HUES6 (cell line): ENCODE results near the gene PLP2.
"Not testable (repeated sequence)": the region's sequence is repeated elsewhere in the genome, so short reads cannot be mapped to it uniquely, and the experiment has no call there.

Experiments used
- H3K27ac ChIP-seq: 2 replicates; pipeline ENCODE4 v1.7.0; 2013; ENCODE audit warnings: low read depth, mild to moderate bottlenecking, low read length, inconsistent platforms
- H3K27me3 ChIP-seq: 2 replicates; pipeline ENCODE4 v1.6.1; 2013; ENCODE audit warnings: low read length; ENCODE audit not compliant: control insufficient read depth, insufficient read depth
- H3K36me3 ChIP-seq: 2 replicates; pipeline ENCODE4 v1.6.1; 2013; ENCODE audit warnings: low read length; ENCODE audit not compliant: control insufficient read depth, insufficient read depth
- H3K4me1 ChIP-seq: 2 replicates; pipeline ENCODE4 v1.6.1; 2013; ENCODE audit warnings: low read length; ENCODE audit not compliant: control insufficient read depth, insufficient read depth
- H3K4me3 ChIP-seq: 2 replicates; pipeline ENCODE4 v1.5.1; 2013; ENCODE audit warnings: low read depth, low read length
- H3K9ac ChIP-seq: one replicate; pipeline ENCODE4 v1.6.1; 2013; ENCODE audit warnings: mild to moderate bottlenecking, low read length
- H3K9me3 ChIP-seq: 2 replicates; pipeline ENCODE4 v1.6.1; 2013; ENCODE audit warnings: low read depth, low read length; ENCODE audit not compliant: control insufficient read depth, insufficient read depth

PLP2 gene

DNA sequence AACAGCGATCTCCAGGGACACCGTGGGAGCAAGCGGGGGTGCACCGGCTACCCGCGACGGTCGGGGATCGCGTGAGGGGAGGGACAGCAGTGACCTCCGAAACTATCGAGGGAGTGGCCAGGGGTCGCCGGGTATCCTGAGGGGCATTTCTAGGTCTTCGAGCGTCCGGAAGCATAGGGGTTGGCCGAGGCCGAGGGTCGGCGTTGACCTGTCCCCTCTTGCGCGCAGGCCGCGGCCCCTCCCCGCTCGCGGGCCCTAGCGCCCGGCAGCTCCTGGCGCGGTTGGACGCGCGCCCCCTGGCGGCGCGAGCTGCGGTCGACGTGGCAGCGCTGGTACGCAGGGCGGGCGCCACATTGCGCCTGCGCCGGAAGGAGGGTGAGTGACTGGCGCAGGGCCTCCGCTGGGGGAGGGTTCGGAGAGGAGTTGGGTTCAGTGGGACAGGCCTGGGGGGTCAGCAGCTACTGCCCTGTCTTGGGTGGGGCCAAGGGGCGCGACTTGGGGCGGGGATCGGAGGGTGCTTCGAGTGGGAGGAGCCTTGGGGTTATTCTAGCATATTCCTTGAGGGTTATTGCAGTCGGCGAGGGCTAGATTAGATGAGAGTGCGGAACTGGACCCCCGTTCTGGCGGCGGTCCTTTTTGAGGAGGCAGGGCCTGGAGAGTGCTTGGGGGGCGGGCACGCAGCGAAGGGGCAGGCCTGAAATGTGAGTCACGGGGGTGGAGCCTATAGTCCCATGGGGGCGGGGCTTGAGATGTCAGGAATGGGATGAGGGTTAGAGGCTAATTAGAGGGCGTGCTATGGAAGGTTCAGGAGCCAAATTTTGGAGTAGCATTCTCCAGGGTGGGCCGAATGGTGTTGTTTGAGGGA, 7.9 kb upstream of the PLP2 start:
- Histone ChIP-seq H3K4me1 (peaks cover 17% of the 10 kb centered on the region; the same call in 1 of the 2 replicates), H3K27me3 (peaks cover 34% of the 10 kb centered on the region), H3K4me3 (peak overlapping the region; percentile 59), H3K27ac (0 out of 2 replicates have a peak overlapping the region, but pooled peaks have one; percentile 42), H3K36me3 (no peaks in the 10 kb centered on the region), H3K9me3 (peaks cover 15% of the 10 kb centered on the region; the same call in 1 of the 2 replicates), H3K9ac (peak overlapping the region; percentile 65)

DNA sequence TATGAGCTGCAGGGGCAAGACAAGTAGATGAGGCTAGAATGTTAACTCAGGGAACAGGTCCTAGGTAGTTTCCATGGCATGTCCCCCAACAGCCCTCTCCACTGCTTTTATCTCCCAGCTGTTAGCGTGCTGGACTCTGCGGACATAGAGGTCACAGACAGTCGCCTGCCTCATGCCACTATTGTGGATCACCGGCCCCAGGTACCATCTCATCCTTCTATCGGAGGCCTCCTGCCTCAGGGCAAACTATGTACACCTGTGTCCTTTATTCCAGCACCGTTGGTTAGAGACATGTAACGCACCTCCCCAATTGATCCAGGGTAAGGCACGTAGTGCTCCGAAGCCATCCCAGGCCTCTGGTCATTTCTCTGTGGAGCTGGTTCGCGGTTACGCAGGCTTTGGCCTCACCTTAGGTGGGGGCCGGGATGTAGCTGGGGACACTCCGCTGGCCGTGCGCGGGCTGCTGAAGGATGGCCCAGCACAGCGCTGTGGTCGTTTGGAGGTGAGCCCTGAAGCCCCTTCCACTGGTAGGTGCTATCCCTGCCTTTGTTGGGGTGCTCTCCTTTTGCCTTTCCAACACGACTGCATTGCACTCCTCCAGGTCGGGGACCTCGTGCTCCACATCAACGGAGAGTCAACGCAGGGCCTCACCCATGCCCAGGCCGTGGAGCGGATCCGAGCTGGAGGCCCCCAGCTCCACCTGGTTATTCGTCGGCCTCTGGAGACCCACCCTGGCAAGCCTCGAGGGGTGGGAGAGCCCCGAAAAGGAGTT, 6.9 kb upstream of the PLP2 start:
- Histone ChIP-seq H3K36me3 (no peaks in the 10 kb centered on the region), H3K9ac (no peak overlapping the region)

DNA sequence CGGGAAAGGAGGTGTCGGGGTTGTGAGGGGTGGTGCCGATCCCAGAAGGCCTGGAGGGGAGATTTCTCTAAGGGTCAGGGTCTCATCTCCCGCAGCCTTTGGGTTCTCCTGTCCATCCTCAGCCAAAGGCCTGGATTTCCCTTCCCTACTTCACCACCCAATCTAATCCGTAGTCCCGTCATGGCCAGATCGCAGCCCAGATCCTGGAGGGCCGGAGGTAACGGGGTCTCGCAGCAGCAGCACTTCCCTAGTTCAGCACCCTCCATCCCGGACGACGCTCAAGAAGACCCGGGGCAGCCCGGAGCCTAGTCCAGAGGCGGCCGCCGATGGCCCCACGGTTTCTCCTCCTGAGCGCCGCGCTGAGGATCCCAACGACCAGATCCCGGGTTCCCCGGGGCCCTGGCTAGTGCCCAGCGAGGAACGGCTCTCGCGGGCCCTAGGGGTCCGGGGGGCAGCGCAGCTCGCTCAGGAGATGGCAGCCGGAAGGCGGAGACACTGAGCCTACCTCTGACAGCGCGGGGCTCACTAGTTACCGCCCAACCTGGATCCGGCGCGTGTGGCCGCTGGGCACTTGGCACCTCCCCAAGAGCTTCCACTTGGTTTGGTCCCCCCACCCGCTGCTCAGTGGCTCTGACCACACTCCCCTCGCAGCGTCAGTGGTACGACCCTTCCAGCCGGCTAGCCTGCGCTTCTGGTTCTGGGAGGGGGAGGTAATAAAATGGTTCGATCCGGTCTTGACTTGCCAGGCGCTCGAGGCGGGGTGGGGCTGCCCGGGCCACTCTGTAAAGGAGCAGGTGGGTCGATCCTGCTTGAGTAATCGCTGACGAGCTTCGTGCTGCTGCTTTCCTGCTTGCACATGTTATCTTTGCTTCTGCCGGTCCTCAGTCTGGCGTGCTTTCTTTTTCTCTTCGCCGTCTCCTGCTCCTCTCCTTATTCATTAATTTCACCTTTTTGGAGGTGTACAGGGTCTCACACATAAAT, 5.5 kb upstream of the PLP2 start:
- H3K4me3 ChIP-seq = peak overlapping the region; percentile 59
- no peaks in the 10 kb centered on the region for H3K36me3 ChIP-seq
- H3K27ac ChIP-seq = no peak overlapping the region
- peak overlapping the region; percentile 0 for H3K9ac ChIP-seq
- peaks cover 17% of the 10 kb centered on the region; the same call in 1 of the 2 replicates for H3K4me1 ChIP-seq
- H3K27me3 ChIP-seq = peaks cover 33% of the 10 kb centered on the region
- H3K9me3 ChIP-seq = peaks cover 18% of the 10 kb centered on the region; the same call in 1 of the 2 replicates

More for the DNA sequence above, 6.9 kb upstream of the PLP2 start:
- peaks cover 17% of the 10 kb centered on the region; the same call in 1 of the 2 replicates for H3K4me1 ChIP-seq
- H3K9me3 ChIP-seq = peaks cover 18% of the 10 kb centered on the region; the same call in 1 of the 2 replicates
- H3K4me3 ChIP-seq = no peak overlapping the region
- no peak overlapping the region for H3K27ac ChIP-seq
- peaks cover 29% of the 10 kb centered on the region for H3K27me3 ChIP-seq

DNA sequence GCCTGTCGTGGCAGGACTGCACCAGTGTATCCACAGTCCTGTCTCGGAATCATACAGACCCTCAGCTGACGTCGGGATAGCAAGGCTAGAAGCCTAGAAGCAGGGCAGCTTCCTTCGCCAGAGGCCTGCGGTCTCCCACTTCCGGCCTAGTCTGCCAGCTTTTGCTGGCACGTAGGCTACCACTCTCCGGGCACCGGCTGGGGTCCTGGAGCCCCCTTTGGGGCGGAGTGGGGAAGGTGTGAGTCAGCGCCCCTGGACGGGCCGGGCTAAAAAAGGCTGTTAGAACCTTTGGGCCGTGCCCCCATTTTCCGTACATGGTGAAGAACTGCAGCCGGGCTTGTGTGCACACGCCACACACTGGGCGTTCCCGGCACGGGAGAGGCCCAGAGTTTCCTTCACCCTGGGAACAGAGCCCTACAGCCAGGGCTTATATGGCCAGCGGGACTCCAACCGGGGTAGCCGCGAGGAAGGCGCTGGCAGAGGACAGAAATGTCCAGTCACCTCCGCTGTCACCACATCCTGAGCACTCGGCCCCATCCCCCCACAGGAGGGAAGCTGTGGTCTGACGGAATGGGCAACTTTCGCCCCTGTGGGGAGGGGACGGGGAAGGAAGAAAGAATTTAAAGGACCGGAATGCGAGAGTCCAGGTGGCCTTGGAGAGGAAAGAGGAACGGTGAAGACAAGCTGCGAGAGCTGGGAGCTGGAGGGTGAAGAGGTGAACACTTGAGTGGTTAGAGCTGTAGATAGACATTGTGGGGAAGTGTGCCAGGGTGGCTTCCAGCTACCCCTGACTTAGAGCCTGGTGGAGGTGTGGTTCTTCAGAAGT, 4.6 kb upstream of the PLP2 start:
- Histone ChIP-seq H3K9ac (peak overlapping the region; percentile 49), H3K27ac (no peak overlapping the region), H3K9me3 (peaks cover 18% of the 10 kb centered on the region; the same call in 1 of the 2 replicates), H3K4me1 (peaks cover 17% of the 10 kb centered on the region; the same call in 1 of the 2 replicates), H3K27me3 (peaks cover 30% of the 10 kb centered on the region), H3K4me3 (peak overlapping the region; percentile 59), H3K36me3 (no peaks in the 10 kb centered on the region)

DNA sequence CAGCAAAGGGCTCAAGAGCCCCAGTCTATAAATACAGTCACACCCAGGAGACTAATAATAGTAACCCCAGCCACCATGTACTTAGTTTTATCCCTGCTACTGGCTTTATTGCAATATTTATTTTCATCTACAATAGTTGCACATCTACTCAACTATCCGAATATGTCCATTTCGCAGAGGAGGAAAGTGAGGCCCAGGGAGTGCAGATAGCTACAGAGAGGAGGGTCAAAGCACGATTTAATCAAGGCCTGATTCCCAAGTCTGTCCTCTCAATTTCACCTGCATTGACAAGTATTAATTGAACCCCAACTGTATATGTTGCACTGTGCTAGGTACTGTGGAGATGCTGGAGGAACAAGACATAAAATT, 4.0 kb upstream of the PLP2 start:
- peak overlapping the region; percentile 59 for H3K4me3 ChIP-seq
- no peaks in the 10 kb centered on the region for H3K36me3 ChIP-seq
- H3K4me1 ChIP-seq = peaks cover 17% of the 10 kb centered on the region; the same call in 1 of the 2 replicates
- H3K9ac ChIP-seq = no peak overlapping the region
- no peak overlapping the region for H3K27ac ChIP-seq
- H3K27me3 ChIP-seq = peaks cover 31% of the 10 kb centered on the region
- H3K9me3 ChIP-seq = peaks cover 15% of the 10 kb centered on the region; the same call in 1 of the 2 replicates

DNA sequence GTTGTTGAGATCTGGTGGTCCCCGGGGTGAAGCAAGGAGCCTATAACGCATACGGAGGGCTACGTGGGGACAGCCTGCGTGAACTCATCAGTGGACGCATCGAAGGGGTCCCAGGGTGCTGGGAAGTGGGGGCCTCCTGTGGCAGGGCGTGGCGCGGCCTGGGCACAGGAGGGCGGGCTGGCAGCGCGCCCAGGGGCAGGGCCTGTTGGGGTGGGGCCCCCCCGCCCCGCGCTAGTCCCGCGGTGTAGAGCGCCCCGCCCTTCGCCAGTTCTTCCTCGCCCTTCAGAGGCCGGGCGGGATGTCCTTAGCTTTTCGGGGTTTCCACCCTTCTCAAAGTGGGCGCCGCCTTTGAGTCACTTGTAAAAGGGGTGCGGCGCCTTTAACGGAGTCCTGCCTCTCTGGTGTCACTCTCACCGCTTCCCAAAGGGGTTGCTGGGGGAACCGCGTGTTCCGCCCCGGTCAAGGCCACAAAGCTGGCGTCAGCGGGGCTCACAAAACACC, 632 bp downstream of the PLP2 start:
- Histone ChIP-seq H3K27ac (no peak overlapping the region), H3K4me3 (peak overlapping the region; percentile 60), H3K27me3 (peaks cover 26% of the 10 kb centered on the region), H3K9me3 (peaks cover 23% of the 10 kb centered on the region; the same call in 1 of the 2 replicates), H3K4me1 (peaks cover 10% of the 10 kb centered on the region; the same call in 1 of the 2 replicates), H3K36me3 (peaks cover 8% of the 10 kb centered on the region), H3K9ac (no peak overlapping the region)

DNA sequence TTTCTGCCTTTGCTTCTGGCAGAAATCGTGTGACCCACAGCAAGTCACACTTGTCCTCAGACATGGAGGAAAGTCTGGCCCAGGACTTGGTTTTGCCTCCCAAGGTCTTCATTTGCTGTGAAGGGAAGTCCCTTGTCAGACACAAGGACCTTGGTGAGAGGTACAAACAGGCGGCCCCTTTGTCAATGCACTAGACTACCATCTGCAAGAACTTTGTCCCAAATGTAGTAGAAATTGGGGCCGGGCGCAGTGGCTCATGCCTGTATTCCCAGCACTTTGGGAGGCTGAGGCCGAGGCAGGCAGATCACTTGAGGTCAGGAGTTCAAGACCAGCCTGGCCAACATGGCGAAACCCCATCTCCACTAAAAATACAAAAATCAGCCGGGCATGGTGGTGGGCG, 1.8 kb downstream of the PLP2 start:
- H3K9me3 ChIP-seq = peaks cover 32% of the 10 kb centered on the region; the same call in 1 of the 2 replicates
- not testable (repeated sequence) for H3K27ac ChIP-seq, H3K9ac ChIP-seq, H3K4me1 ChIP-seq, H3K4me3 ChIP-seq
- H3K36me3 ChIP-seq = peaks cover 20% of the 10 kb centered on the region
- H3K27me3 ChIP-seq = peaks cover 22% of the 10 kb centered on the region

DNA sequence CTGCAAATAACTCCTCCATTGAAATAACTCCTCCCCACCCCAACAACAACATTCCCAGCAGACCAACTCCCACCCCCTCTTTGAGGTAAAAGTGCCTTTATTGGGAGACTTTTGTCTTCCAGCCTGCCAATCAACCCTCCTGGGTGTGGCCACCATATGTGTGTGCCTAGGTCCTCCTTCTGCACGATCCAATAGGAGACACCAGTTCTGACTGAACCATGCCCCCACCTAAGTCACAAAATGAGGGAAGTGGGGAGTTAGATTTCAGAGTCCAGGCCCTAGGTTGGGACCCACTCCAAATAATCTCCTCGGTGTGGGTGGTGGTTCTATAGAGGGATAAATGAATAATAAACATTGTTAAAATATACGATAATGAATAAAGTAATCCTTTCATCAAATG, 3.0 kb downstream of the PLP2 start:
- Histone ChIP-seq H3K4me3 (no peak overlapping the region), H3K27me3 (peaks cover 22% of the 10 kb centered on the region), H3K9me3 (peaks cover 29% of the 10 kb centered on the region; the same call in 1 of the 2 replicates), H3K27ac (no peak overlapping the region), H3K9ac (no peak overlapping the region), H3K36me3 (peaks cover 32% of the 10 kb centered on the region), H3K4me1 (0 out of 2 replicates have a peak, but pooled peaks cover 5% of the 10 kb centered on the region)

DNA sequence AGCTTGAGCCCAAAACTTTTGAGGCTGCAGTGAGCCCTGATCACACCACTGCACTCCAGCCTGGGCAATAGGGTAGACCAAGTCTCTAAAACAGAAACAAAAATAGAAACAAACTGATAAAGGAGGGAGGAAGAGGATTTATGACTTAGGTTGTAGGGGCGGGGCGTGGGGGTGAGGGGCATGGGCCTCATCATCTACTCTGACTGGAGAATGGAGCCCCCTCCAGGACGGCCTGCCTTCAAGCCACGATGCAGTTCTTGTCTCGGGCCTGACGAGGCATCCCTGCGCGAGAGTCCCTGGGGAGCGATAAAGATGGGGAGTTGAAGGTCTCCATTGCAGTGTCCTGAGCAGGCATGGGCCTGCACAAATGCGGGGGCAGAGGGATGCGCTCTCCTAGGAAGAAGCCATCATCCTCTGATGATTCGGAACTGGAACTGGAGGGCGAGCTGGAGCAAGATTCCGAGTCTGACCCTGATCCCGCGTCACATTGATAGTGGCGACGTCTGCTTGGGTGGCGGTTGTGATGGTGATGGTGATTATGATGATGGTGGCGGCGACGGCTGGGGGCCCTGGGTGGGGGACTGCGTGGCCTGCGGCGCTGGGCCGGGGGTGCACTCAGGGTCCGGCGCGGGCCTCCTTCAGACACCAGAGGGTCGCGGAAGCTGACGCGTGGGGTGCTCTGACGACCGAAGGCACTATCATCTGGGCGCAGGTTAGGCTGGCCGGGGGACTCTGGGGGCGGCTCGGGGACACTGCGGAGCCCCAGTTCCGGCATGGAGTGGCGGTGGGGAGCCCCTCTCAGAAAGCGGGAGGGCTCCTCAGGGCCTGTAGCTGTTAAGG, 4.0 kb downstream of the PLP2 start:
- peaks cover 33% of the 10 kb centered on the region; the same call in 1 of the 2 replicates for H3K9me3 ChIP-seq
- peaks cover 39% of the 10 kb centered on the region for H3K36me3 ChIP-seq
- H3K27me3 ChIP-seq = peaks cover 22% of the 10 kb centered on the region
- H3K4me3 ChIP-seq = no peak overlapping the region
- 0 out of 2 replicates have a peak, but pooled peaks cover 5% of the 10 kb centered on the region for H3K4me1 ChIP-seq
- H3K9ac ChIP-seq = no peak overlapping the region
- no peak overlapping the region for H3K27ac ChIP-seq
